H9 (cell line): ENCODE results near the gene TRAPPC2L. TPM values are rescaled to one million over a fixed set of nuclear protein-coding genes. Genes with fewer than 3 reads are reported as not detected.

Experiments
- DNase-seq: peaks from one replicate; pipeline ENCODE4 v3.0.0-alpha.2; 2017
- H2AFZ ChIP-seq: one replicate; pipeline ENCODE4 v1.6.1; 2013; ENCODE audit warnings: mild to moderate bottlenecking, low read length, control low read depth, moderate library complexity
- H2AK5ac ChIP-seq: 2 replicates; pipeline ENCODE4 v1.6.1; 2013; ENCODE audit warnings: low read length, control low read depth, mixed read lengths; ENCODE audit not compliant: insufficient read length
- H2BK120ac ChIP-seq: one replicate; pipeline ENCODE4 v1.6.1; 2013; ENCODE audit warnings: low read depth, mild to moderate bottlenecking, low read length, control low read depth, inconsistent platforms; ENCODE audit not compliant: poor library complexity, severe bottlenecking
- H2BK12ac ChIP-seq: 2 replicates; pipeline ENCODE4 v1.6.1; 2013; ENCODE audit warnings: low read length, control low read depth, mixed read lengths, low read depth; ENCODE audit not compliant: insufficient read length
- H2BK15ac ChIP-seq: 2 replicates; pipeline ENCODE4 v1.6.1; 2013; ENCODE audit warnings: low read depth, low read length, control low read depth
- H2BK20ac ChIP-seq: one replicate; pipeline ENCODE4 v1.6.1; 2013; ENCODE audit warnings: low read depth, mild to moderate bottlenecking, low read length, control low read depth, inconsistent platforms; ENCODE audit not compliant: poor library complexity, severe bottlenecking
- H2BK5ac ChIP-seq: 2 replicates; pipeline ENCODE4 v1.6.1; 2013; ENCODE audit warnings: low read length, control low read depth, mixed read lengths; ENCODE audit not compliant: insufficient read length
- H3K14ac ChIP-seq: 2 replicates; pipeline ENCODE4 v1.6.1; 2013; ENCODE audit warnings: low read length, control low read depth; ENCODE audit not compliant: insufficient read depth
- H3K18ac ChIP-seq: 2 replicates; pipeline ENCODE4 v1.6.1; 2013; ENCODE audit warnings: low read depth, mild to moderate bottlenecking, mixed read lengths, low read length, control low read depth; ENCODE audit not compliant: insufficient read length
- H3K23ac ChIP-seq: 2 replicates; pipeline ENCODE4 v1.6.1; 2013; ENCODE audit warnings: low read length, control low read depth, mixed read lengths, low read depth; ENCODE audit not compliant: insufficient read length
- H3K23me2 ChIP-seq: 2 replicates; pipeline ENCODE4 v1.6.1; 2013; ENCODE audit warnings: low read depth, mild to moderate bottlenecking, mixed read lengths, low read length, control low read depth; ENCODE audit not compliant: insufficient read length, poor library complexity, severe bottlenecking
- H3K27ac ChIP-seq: 2 replicates; pipeline ENCODE4 v1.5.1; 2013; ENCODE audit warnings: low read length, control low read depth, mixed read lengths, low read depth; ENCODE audit not compliant: insufficient read length
- H3K27me3 ChIP-seq: 2 replicates; pipeline ENCODE4 v1.6.1; 2013; ENCODE audit warnings: low read length, control low read depth, inconsistent platforms; ENCODE audit not compliant: insufficient read depth
- H3K4ac ChIP-seq: 2 replicates; pipeline ENCODE4 v1.6.1; 2013; ENCODE audit warnings: low read depth, mild to moderate bottlenecking, control low read depth, inconsistent platforms, low read length, moderate library complexity
- H3K4me1 ChIP-seq: 2 replicates; pipeline ENCODE4 v1.6.1; 2013; ENCODE audit warnings: low read length, control low read depth, inconsistent platforms; ENCODE audit not compliant: insufficient read depth
- H3K4me2 ChIP-seq: 2 replicates; pipeline ENCODE4 v1.6.1; 2013; ENCODE audit warnings: low read length, control low read depth, mixed read lengths; ENCODE audit not compliant: insufficient read length, insufficient read depth
- H3K56ac ChIP-seq: 2 replicates; pipeline ENCODE4 v1.6.1; 2013; ENCODE audit warnings: low read depth, mild to moderate bottlenecking, mixed read lengths, low read length, control low read depth; ENCODE audit not compliant: insufficient read length
- H3K79me1 ChIP-seq: 2 replicates; pipeline ENCODE4 v1.6.1; 2013; ENCODE audit warnings: low read depth, mild to moderate bottlenecking, moderate library complexity, low read length, control low read depth, inconsistent platforms; ENCODE audit not compliant: insufficient read depth, poor library complexity, severe bottlenecking
- H3K79me2 ChIP-seq: 2 replicates; pipeline ENCODE4 v1.6.1; 2013; ENCODE audit warnings: low read length, control low read depth, inconsistent platforms; ENCODE audit not compliant: insufficient read depth
- H3K9ac ChIP-seq: 2 replicates; pipeline ENCODE4 v1.6.1; 2013; ENCODE audit warnings: low read length, control low read depth, mixed read lengths; ENCODE audit not compliant: insufficient read length; ENCODE audit errors: extremely low read depth
- H3K9me3 ChIP-seq: one replicate; pipeline ENCODE4 v1.6.1; 2013; ENCODE audit warnings: low read depth, low read length, inconsistent platforms; ENCODE audit not compliant: control insufficient read depth
- H3T11ph ChIP-seq: one replicate; pipeline ENCODE4 v1.6.1; 2013; ENCODE audit warnings: mild to moderate bottlenecking, low read length, control low read depth, inconsistent platforms
- H4K20me1 ChIP-seq: one replicate; pipeline ENCODE4 v1.6.1; 2013; ENCODE audit not compliant: control insufficient read depth, insufficient read length, insufficient read depth
- H4K5ac ChIP-seq: 2 replicates; pipeline ENCODE4 v1.6.1; 2013; ENCODE audit warnings: low read depth, mild to moderate bottlenecking, mixed read lengths, low read length, control low read depth; ENCODE audit not compliant: insufficient read length
- H4K8ac ChIP-seq: replicated peaks from 2 replicates; pipeline ENCODE4 v1.6.1; 2013; ENCODE audit warnings: low read length, control low read depth, mixed read lengths, low read depth; ENCODE audit not compliant: insufficient read length
- H4K91ac ChIP-seq: 2 replicates; pipeline ENCODE4 v1.6.1; 2013; ENCODE audit warnings: low read depth, mild to moderate bottlenecking, moderate library complexity, mixed read lengths, low read length, control low read depth; ENCODE audit not compliant: insufficient read length
- H3K27ac Mint-ChIP-seq, 3 experiments: 2 replicates in 2 of 3; 3 replicates in 1 of 3; pipeline ENCODE4 v1.8.0; 2020 to 2021; ENCODE audit warnings: mixed read lengths in 3 of 3, mild to moderate bottlenecking in 1 of 3, moderate library complexity in 1 of 3
- H3K27me3 Mint-ChIP-seq: 2 replicates; pipeline ENCODE4 v1.8.0; 2021; ENCODE audit warnings: low read depth, mild to moderate bottlenecking, moderate library complexity, mixed read lengths
- H3K36me3 Mint-ChIP-seq, 3 experiments: 2 replicates in 2 of 3; 3 replicates in 1 of 3; pipeline ENCODE4 v1.8.0; 2020 to 2021; ENCODE audit warnings: low read depth in 3 of 3, mixed read lengths in 3 of 3; ENCODE audit not compliant: insufficient read depth in 1 of 3
- H3K4me1 Mint-ChIP-seq, 2 experiments: 2 replicates each; pipeline ENCODE4 v1.8.0; 2020; ENCODE audit warnings: mixed read lengths in 2 of 2
- H3K4me3 Mint-ChIP-seq, 2 experiments: 2 replicates in 1 of 2; 3 replicates in 1 of 2; pipeline ENCODE4 v1.8.0; 2020 to 2021; ENCODE audit warnings: mild to moderate bottlenecking in 2 of 2, mixed read lengths in 2 of 2, moderate library complexity in 1 of 2
- H3K9me3 Mint-ChIP-seq, 2 experiments: 2 replicates in 1 of 2; 3 replicates in 1 of 2; pipeline ENCODE4 v1.8.0; 2020; ENCODE audit warnings: mild to moderate bottlenecking in 2 of 2, mixed read lengths in 2 of 2, moderate library complexity in 1 of 2
- WGBS: extraction: QIAGEN DNeasy Blood & Tissue Kit; methylation state at CpG from one replicate; pipeline ENCODE4 v1.1.7; 2013; ENCODE audit warnings: missing lambda C conversion rate, low lambda C conversion rate, mixed read lengths; ENCODE audit not compliant: insufficient read length; ENCODE audit errors: extremely low coverage; 5-methylcytosine and 5-hydroxymethylcytosine counted together
- total RNA-seq: library from RNA; stranded (reverse); gene quantifications from 2 replicates; pipeline ENCODE4 v1.2.1, GENCODE V29; 2021
- TF ChIP-seq, protein P1 (sequence below): fragments of 200-600 bp; sonication (generic); conservative IDR thresholded peaks from 3 replicates; pipeline ENCODE4 v1.8.0; 2021; ENCODE audit warnings: antibody characterized with exemption, mild to moderate bottlenecking

The TRAPPC2L gene
- total RNA-seq, 1 experiment from 2014 or later = 90.3 TPM

DNA sequence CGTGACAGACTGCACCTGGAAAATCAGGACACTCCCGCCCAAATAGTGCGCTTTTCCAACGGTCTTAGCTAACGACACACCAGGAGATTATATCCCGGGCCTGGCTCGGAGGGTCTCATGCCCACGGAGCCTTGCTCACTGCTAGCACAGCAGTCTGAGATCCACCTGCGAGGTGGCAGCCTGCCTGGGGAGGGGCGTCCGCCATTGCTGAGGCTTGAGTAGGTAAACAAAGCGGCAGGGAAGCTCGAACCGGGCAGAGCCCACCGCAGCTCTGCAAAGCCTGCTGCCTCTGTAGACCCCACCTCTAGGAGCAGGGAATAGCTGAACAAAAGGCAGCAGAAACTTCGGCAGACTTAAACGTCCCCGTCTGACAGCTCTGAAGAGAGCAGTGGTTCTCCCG, 5.3 kb upstream of the TRAPPC2L start:
- no peak overlapping the region for H3K4ac ChIP-seq
- no peak overlapping the region for H2BK120ac ChIP-seq
- WGBS = no CpG with 5 or more reads among the region's 19 CpGs
- H4K20me1 ChIP-seq = no peaks in the 10 kb centered on the region
- no peak overlapping the region for H2BK12ac ChIP-seq
- H3K9me3 Mint-ChIP-seq = peaks cover 0 to 6% of the 10 kb centered on the region in 2 experiments; a peak in 2 of 5 replicates
- H3K27ac ChIP-seq = no peak overlapping the region
- H4K91ac ChIP-seq = no peak overlapping the region
- H3K4me3 Mint-ChIP-seq = no peak overlapping the region
- H3K23ac ChIP-seq = no peak overlapping the region
- no peaks in the 10 kb centered on the region for H3K4me1 ChIP-seq
- H3K27ac Mint-ChIP-seq = no peak overlapping the region
- no peak overlapping the region for H4K5ac ChIP-seq
- no peak overlapping the region for H4K8ac ChIP-seq
- H3K36me3 Mint-ChIP-seq = peaks cover 8 to 19% (median 12%) of the 10 kb centered on the region in 3 experiments
- no peak overlapping the region for H2BK5ac ChIP-seq
- H3K18ac ChIP-seq = no peak overlapping the region
- H3K27me3 ChIP-seq = no peaks in the 10 kb centered on the region
- H3K9me3 ChIP-seq = no peaks in the 10 kb centered on the region
- no peak overlapping the region for H2BK15ac ChIP-seq
- no peak overlapping the region for H2AK5ac ChIP-seq
- no peak overlapping the region for H3K56ac ChIP-seq
- no peak overlapping the region for H2AFZ ChIP-seq
- TF ChIP-seq, protein P1, sequence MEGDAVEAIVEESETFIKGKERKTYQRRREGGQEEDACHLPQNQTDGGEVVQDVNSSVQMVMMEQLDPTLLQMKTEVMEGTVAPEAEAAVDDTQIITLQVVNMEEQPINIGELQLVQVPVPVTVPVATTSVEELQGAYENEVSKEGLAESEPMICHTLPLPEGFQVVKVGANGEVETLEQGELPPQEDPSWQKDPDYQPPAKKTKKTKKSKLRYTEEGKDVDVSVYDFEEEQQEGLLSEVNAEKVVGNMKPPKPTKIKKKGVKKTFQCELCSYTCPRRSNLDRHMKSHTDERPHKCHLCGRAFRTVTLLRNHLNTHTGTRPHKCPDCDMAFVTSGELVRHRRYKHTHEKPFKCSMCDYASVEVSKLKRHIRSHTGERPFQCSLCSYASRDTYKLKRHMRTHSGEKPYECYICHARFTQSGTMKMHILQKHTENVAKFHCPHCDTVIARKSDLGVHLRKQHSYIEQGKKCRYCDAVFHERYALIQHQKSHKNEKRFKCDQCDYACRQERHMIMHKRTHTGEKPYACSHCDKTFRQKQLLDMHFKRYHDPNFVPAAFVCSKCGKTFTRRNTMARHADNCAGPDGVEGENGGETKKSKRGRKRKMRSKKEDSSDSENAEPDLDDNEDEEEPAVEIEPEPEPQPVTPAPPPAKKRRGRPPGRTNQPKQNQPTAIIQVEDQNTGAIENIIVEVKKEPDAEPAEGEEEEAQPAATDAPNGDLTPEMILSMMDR = no peak
- peaks cover 5 to 12% of the 10 kb centered on the region in 2 experiments; a peak in 3 of 4 replicates for H3K4me1 Mint-ChIP-seq
- H3K79me1 ChIP-seq = no peaks in the 10 kb centered on the region
- H3T11ph ChIP-seq = no peak overlapping the region
- no peak for DNase-seq
- no peak overlapping the region for H3K9ac ChIP-seq
- no peak overlapping the region for H2BK20ac ChIP-seq
- H3K23me2 ChIP-seq = peaks cover 4% of the 10 kb centered on the region
- H3K27me3 Mint-ChIP-seq = no peaks in the 10 kb centered on the region
- no peak overlapping the region for H3K14ac ChIP-seq
- no peaks in the 10 kb centered on the region for H3K79me2 ChIP-seq
- no peak overlapping the region for H3K4me2 ChIP-seq
